B cell (primary cell): ENCODE data around the gene RASA3.

Experiments used
- EZH2 ChIP-seq: IDR thresholded peaks from 2 replicates; pipeline ENCODE4 v1.6.1; 2012; ENCODE audit warnings: borderline replicate concordance, low read depth, mild to moderate bottlenecking, moderate library complexity, low read length; ENCODE audit not compliant: insufficient read depth, poor library complexity, severe bottlenecking
- TF ChIP-seq, protein P1 (sequence below): fragments of 200-600 bp; IDR thresholded peaks from one replicate; pipeline ENCODE4 v1.8.0; 2022; ENCODE audit warnings: antibody characterized with exemption, mild to moderate bottlenecking

DNA sequence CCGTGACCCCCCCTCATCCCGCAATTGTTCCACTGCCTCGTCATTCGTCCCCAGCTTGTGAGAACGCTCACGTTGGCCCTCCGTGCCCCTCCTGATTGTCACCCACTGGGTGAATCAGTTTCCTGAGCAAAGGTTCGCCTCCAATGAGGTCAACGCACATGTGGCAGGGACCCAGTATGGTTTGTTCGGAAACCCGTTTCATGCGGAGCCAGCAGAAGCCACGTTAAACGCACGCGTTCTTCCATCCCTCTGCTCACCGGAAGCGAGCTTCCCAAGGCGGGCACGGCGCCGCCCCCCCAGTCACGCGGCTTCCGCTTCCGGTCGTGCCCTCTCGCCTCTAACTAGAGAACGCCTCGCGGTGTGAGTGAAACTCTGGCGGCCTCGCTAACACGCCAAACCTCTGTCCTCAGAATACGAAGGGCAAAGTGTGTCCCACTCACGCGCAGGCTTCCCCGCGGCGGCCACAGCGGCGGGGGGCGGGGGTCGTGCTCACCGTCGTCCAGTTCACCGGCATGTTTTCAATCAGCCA is 28.7 kb upstream of the RASA3 start:
- no peak for TF ChIP-seq EZH2
- TF ChIP-seq, protein P1, sequence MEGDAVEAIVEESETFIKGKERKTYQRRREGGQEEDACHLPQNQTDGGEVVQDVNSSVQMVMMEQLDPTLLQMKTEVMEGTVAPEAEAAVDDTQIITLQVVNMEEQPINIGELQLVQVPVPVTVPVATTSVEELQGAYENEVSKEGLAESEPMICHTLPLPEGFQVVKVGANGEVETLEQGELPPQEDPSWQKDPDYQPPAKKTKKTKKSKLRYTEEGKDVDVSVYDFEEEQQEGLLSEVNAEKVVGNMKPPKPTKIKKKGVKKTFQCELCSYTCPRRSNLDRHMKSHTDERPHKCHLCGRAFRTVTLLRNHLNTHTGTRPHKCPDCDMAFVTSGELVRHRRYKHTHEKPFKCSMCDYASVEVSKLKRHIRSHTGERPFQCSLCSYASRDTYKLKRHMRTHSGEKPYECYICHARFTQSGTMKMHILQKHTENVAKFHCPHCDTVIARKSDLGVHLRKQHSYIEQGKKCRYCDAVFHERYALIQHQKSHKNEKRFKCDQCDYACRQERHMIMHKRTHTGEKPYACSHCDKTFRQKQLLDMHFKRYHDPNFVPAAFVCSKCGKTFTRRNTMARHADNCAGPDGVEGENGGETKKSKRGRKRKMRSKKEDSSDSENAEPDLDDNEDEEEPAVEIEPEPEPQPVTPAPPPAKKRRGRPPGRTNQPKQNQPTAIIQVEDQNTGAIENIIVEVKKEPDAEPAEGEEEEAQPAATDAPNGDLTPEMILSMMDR, result no peak
